GM11168 (cell line): ENCODE results near the gene MCM8.
"Not testable (repeated sequence)": the region's sequence is repeated elsewhere in the genome, so short reads cannot be mapped to it uniquely, and the experiment has no call there.

Source experiments
- in situ Hi-C: fragments of 300-500 bp; cut with MboI; formaldehyde crosslinking; loops from one replicate; pipeline ENCODE4 v1.12.0; 2022; ENCODE audit warnings: low sequenced_read_pairs; ENCODE audit not compliant: unreplicated experiment

MCM8 gene

GRCh38 chr20:5991623-5992441, 41.4 kb downstream of the MCM8 start:
- in situ Hi-C loops = no loop called here

GRCh38 chr20:5996765-5997164, 46.3 kb downstream of the MCM8 start:
- in situ Hi-C loops = no loop called here

GRCh38 chr20:5999783-6000182, 49.3 kb downstream of the MCM8 start:
- in situ Hi-C loops = no loop called here

- in situ Hi-C loops = no loop called here
Measured at GRCh38 chr20:6000871-6001270, 50.4 kb downstream of the MCM8 start.

GRCh38 chr20:6006603-6006949, 56.1 kb downstream of the MCM8 start:
- in situ Hi-C loops = no loop called here

- in situ Hi-C loops = no loop called here
Measured at GRCh38 chr20:6007094-6007528, 56.7 kb downstream of the MCM8 start.

GRCh38 chr20:6007529-6008103, 57.2 kb downstream of the MCM8 start:
- in situ Hi-C loops = no loop called here

GRCh38 chr20:6008254-6008653, 57.8 kb downstream of the MCM8 start:
- in situ Hi-C loops = no loop called here

- in situ Hi-C loops = no loop called here
Measured at GRCh38 chr20:6012179-6012578, 61.7 kb downstream of the MCM8 start.

GRCh38 chr20:6014017-6014416, 63.6 kb downstream of the MCM8 start:
- in situ Hi-C loops = no loop called here

GRCh38 chr20:6014957-6015356, 64.5 kb downstream of the MCM8 start:
- in situ Hi-C loops = no loop called here

- in situ Hi-C loops = no loop called here
Measured at GRCh38 chr20:6017467-6017866, 67.0 kb downstream of the MCM8 start.

GRCh38 chr20:6017880-6018279, 67.4 kb downstream of the MCM8 start:
- in situ Hi-C loops = no loop called here

GRCh38 chr20:6024768-6025167, 74.3 kb downstream of the MCM8 start:
- in situ Hi-C loops = no loop called here

- in situ Hi-C loops = no loop called here
Measured at GRCh38 chr20:6026051-6026450, 75.6 kb downstream of the MCM8 start.

- in situ Hi-C loops = no loop called here
Measured at GRCh38 chr20:6028818-6029217, 78.4 kb downstream of the MCM8 start.

GRCh38 chr20:6029538-6029937, 79.1 kb downstream of the MCM8 start:
- in situ Hi-C loops = no loop called here

- in situ Hi-C loops = no loop called here
Measured at GRCh38 chr20:6030453-6031080, 80.1 kb downstream of the MCM8 start.

- in situ Hi-C loops = not testable (repeated sequence)
Measured at GRCh38 chr20:6032907-6033306, 82.5 kb downstream of the MCM8 start.

- in situ Hi-C loops = no loop called here
Measured at GRCh38 chr20:6034134-6034969, 83.9 kb downstream of the MCM8 start.

GRCh38 chr20:6036213-6036612, 85.8 kb downstream of the MCM8 start:
- in situ Hi-C loops = no loop called here
